ENCODE results near the gene SLC25A33. TPM values are rescaled to one million over a fixed set of nuclear protein-coding genes. Genes with fewer than 3 reads are reported as not detected.

Gene SLC25A33
- total and polyA plus RNA-seq, 2 donors (not counting 1 experiment from before 2014, with no cell fraction given): 2.3 to 5.0 TPM

DNA sequence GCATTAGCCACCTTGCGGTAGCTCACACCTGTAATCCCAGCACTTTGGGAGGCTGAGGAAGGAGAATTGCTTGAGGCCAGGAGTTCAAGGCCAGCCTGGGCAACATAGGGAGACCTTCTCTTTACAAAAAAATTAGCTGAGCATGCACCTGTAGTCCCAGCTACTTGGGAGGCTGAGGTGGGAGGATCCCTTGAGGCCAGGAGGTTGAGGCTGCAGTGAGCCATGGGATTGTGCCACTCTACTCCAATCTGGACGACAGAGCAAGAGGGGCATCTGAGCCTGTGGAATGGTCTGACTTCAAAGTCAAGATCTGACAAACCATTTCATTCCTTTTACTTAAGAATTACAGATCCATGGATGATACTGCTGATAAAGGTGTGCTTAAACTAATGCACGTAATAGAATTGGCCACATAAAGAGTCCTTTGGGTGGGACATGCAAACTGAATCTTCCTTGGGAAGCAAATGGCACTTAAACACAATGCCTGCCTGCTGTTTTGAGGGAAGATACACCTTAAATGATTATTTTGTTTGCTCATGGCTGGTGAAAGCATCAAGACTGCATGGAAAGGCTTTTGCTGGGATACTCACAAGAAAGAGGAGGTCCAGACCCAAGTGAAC, 47.0 kb downstream of the SLC25A33 start:
- no peak for DNase-seq
- Mint-ChIP-seq H3K4me1 (peaks cover 20% of the 10 kb centered on the region), H3K4me3 (no peak overlapping the region), H3K27me3 (no peaks in the 10 kb centered on the region), H3K27ac (no peak overlapping the region), H3K9me3 (ENCODE audit: insufficient read depth) (no peaks in the 10 kb centered on the region)
- ChIA-PET CTCF (interaction anchor here (0.6 to 1.5 kb wide), 4 partner anchors 53 to 1015 kb away, joined by 3 to 4 read pairs (median 3); partner anchors contain the start of gene H6PD), POLR2A (interaction anchor here (0.6 kb wide), 2 partner anchors 41 to 426 kb away, joined by 4 to 5 read pairs; no protein-coding TSS in a partner anchor)
- intact Hi-C loops (cut with micrococcal nuclease): loop anchor here (10.0 kb wide), 1 partner anchor 1109 kb away; no protein-coding TSS in a partner anchor
- 83% methylated on average over 1 of the region's 3 CpGs for WGBS (ENCODE audit: insufficient coverage)
- Histone ChIP-seq H3K27me3 (replicated peaks in 1 of 4; ENCODE audit: control extremely low read depth in 1 of 4, control insufficient read depth in 3 of 4, insufficient read depth in 4 of 4, low read length in 3 of 4) (no peaks in the 10 kb centered on the region), H3K36me3 (replicated peaks in 1 of 2; ENCODE audit: control extremely low read depth in 1 of 2, control insufficient read depth in 1 of 2, extremely low read depth in 1 of 2, insufficient read depth in 2 of 2, low read length in 1 of 2) (peaks cover 0 to 2% of the 10 kb centered on the region in 2 experiments), H3K9me3 (ENCODE audit: control extremely low read depth in 1 of 3, control insufficient read depth in 2 of 3, insufficient read depth in 1 of 3, low read length in 2 of 3) (no peaks in the 10 kb centered on the region), H3K79me2 (ENCODE audit: control insufficient read depth, insufficient read depth, low read length) (peaks cover 20% of the 10 kb centered on the region), H3K4me3 (ENCODE audit: control extremely low read depth in 1 of 5, extremely low read depth in 1 of 5, insufficient read depth in 1 of 5, low read depth in 2 of 5, low read length in 4 of 5) (no peak overlapping the region), H3K27ac (ENCODE audit: low read length in 2 of 2) (no peak overlapping the region), H3K9ac (ENCODE audit: low read length) (no peak overlapping the region), H3K4me2 (replicated peaks; ENCODE audit: low read depth, low read length, poor library complexity, severe bottlenecking) (no peak overlapping the region), H2AFZ (ENCODE audit: insufficient read depth, low read depth, low read length, poor library complexity, severe bottlenecking) (no peak overlapping the region), H3K4me1 (ENCODE audit: control insufficient read depth in 2 of 2, insufficient read depth in 2 of 2, low read length in 2 of 2) (peaks cover 19 to 25% of the 10 kb centered on the region in 2 donors), H4K20me1 (ENCODE audit: control insufficient read depth, insufficient read depth, low read length, poor library complexity, severe bottlenecking) (peaks cover 11% of the 10 kb centered on the region)
- TF ChIP-seq, protein P1, sequence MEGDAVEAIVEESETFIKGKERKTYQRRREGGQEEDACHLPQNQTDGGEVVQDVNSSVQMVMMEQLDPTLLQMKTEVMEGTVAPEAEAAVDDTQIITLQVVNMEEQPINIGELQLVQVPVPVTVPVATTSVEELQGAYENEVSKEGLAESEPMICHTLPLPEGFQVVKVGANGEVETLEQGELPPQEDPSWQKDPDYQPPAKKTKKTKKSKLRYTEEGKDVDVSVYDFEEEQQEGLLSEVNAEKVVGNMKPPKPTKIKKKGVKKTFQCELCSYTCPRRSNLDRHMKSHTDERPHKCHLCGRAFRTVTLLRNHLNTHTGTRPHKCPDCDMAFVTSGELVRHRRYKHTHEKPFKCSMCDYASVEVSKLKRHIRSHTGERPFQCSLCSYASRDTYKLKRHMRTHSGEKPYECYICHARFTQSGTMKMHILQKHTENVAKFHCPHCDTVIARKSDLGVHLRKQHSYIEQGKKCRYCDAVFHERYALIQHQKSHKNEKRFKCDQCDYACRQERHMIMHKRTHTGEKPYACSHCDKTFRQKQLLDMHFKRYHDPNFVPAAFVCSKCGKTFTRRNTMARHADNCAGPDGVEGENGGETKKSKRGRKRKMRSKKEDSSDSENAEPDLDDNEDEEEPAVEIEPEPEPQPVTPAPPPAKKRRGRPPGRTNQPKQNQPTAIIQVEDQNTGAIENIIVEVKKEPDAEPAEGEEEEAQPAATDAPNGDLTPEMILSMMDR (IDR thresholded peaks at IDR 0.05): no peak
- TF ChIP-seq EZH2 (IDR thresholded peaks at IDR 0.05; ENCODE audit: borderline replicate concordance, insufficient read depth, low read depth, low read length, poor library complexity, severe bottlenecking): no peak
- ATAC-seq (ENCODE audit: low read depth): no peak

Data from B cell (primary cell).